IPS-11a (cell line): ENCODE data around the gene MYMX.
"Not testable (repeated sequence)": the region's sequence is repeated elsewhere in the genome, so short reads cannot be mapped to it uniquely, and the experiment has no call there.

ENCODE experiments used
- H3K4me3 ChIP-seq: one replicate; pipeline ENCODE4 v1.5.1; 2013; ENCODE audit warnings: low read depth, low read length, control low read depth

The MYMX gene

GRCh38 chr6:44230034-44230675, 13.4 kb downstream of the MYMX start:
- H3K4me3 ChIP-seq: no peak overlapping the region

GRCh38 chr6:44231426-44231825, 14.7 kb downstream of the MYMX start:
- H3K4me3 ChIP-seq: not testable (repeated sequence)

GRCh38 chr6:44232676-44233566, 16.2 kb downstream of the MYMX start:
- no peak overlapping the region for H3K4me3 ChIP-seq

DNA sequence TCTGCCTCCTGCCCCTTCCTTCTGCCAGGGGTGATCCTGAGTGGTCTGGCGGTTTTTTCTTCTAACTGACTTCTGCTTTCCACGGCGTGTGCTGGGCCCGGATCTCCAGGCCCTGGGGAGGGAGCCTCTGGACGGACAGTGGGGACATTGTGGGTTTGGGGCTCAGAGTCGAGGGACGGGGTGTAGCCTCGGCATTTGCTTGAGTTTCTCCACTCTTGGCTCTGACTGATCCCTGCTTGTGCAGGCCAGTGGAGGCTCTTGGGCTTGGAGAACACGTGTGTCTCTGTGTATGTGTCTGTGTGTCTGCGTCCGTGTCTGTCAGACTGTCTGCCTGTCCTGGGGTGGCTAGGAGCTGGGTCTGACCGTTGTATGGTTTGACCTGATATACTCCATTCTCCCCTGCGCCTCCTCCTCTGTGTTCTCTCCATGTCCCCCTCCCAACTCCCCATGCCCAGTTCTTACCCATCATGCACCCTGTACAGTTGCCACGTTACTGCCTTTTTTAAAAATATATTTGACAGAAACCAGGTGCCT, 16.9 kb downstream of the MYMX start:
- no peak overlapping the region for H3K4me3 ChIP-seq

GRCh38 chr6:44234101-44235025, 17.6 kb downstream of the MYMX start:
- no peak overlapping the region for H3K4me3 ChIP-seq

DNA sequence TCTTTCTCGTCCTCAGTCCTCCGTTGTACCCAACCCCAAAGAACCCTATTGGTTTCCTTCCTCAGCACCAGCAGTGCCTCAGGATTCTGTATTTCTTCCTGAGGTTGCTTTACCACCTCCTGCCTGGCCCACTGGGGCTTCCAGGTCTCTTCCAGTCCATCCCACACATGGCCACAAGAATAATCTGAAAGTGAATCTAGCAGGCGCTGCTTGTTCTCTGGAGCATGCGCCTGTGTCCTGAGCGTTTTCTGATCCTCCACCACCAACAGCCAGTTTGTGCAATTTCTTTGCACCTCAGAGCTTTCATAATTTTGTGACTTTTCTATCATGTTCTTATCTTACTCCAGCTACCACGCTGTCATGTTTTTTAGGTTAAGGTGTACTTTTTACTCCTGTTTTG, 18.5 kb downstream of the MYMX start:
- no peak overlapping the region for H3K4me3 ChIP-seq

GRCh38 chr6:44235891-44236516, 19.3 kb downstream of the MYMX start:
- H3K4me3 ChIP-seq: no peak overlapping the region

GRCh38 chr6:44237021-44237812, 20.5 kb downstream of the MYMX start:
- peak overlapping the region; percentile 37 for H3K4me3 ChIP-seq

- H3K4me3 ChIP-seq: peak overlapping the region; percentile 37
These were observed 21.2 kb downstream of the MYMX start for GRCh38 chr6:44237813-44238433.

DNA sequence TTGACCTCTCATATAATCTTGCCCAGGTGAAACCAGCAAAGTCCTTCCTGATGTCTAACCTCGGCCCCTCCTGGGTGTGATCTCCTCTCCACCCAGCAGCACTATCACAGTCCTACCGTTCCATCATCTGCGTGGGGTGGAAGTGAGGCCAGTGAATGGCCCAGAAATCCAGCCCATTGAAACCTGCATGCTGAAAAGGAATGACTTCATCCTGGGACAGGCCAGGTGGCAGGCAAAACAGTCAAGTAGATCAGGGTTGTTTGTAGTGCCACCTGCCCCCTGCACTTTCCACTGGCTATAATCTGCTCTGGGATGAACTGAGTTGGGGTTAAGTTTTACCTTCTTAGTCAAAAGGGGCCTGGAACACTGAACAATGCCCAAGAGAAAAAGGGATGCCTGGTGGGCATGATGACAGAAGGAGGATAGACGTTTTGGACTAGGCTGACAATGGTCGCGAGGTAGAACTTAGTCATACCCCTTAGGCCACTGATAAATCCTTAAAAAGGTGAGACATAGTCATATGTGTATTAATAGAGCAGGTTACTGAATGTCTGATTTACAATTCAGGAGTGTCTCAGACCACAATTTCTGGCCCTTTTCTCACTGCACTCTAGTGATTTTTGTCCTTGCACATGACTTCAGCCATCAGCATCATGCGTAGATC, 22.1 kb downstream of the MYMX start:
- H3K4me3 ChIP-seq: no peak overlapping the region

GRCh38 chr6:44243345-44243744, 26.6 kb downstream of the MYMX start:
- no peak overlapping the region for H3K4me3 ChIP-seq

DNA sequence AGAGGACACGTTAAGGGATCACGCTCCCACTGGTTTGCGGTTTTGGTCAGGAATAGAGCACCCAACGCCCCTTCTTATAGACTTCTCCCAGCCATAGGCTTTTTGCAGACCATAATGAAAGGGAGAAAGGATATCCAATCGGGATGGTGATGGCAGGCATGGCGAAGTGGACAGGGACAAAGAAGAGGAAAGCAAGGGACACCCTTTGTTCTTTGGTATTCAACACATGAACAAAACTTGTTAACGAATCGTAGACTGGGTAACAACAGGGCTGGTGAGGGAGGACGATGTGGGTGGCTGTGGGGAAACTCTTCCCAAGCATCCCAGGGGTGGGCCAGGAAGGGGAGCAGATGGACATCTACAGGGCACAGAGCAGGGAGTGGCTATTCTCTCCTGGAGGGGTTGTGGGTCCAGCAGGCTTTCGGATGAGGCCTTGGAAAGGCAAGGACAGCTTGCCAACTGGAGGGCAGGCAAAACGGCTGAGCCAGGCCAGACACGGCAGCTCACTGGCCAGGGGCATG, 28.7 kb downstream of the MYMX start:
- peak overlapping the region; percentile 53 for H3K4me3 ChIP-seq

GRCh38 chr6:44245912-44246662, 29.4 kb downstream of the MYMX start:
- peak overlapping the region; percentile 99 for H3K4me3 ChIP-seq

GRCh38 chr6:44246663-44247337, 30.1 kb downstream of the MYMX start, which contains the start of gene HSP90AB1:
Gene HSP90AB1 (plus strand): TSS chr6:44247101. CDS start chr6:44248630, 1,529 bp downstream.
- peak within 1 kb of the TSS; percentile 99 for H3K4me3 ChIP-seq

- peak overlapping the region; percentile 99 for H3K4me3 ChIP-seq
These were observed 30.9 kb downstream of the MYMX start for GRCh38 chr6:44247338-44248302.

- peak overlapping the region; percentile 99 for H3K4me3 ChIP-seq
These were observed 31.9 kb downstream of the MYMX start for GRCh38 chr6:44248579-44248978.
